Tongue (tissue), 1 donor: ENCODE data around the gene ERFE. TPM values are rescaled to one million over a fixed set of nuclear protein-coding genes. Genes with fewer than 3 reads are reported as not detected.

Source experiments
- total RNA-seq: library from RNA; depleted of rRNA; stranded (reverse); fragments of >200 nt; gene quantifications from one replicate; pipeline ENCODE4 v1.2.3, GENCODE V29; 2014

ERFE gene
- total RNA-seq, 1 donor from 2014 or later: 14.1 TPM

Other genes with a start within 250 kb of the ERFE start
- gene UBE2F, start 192.0 kb upstream of the ERFE start, total RNA-seq: 69.6 TPM
- gene SCLY, start 98.0 kb upstream of the ERFE start, total RNA-seq: 21.2 TPM
- gene ESPNL, start 58.6 kb upstream of the ERFE start, total RNA-seq: 1.0 TPM
- gene KLHL30, start 20.3 kb upstream of the ERFE start, total RNA-seq: 58.4 TPM
- 33.2 TPM for gene ILKAP, start 44.7 kb downstream of the ERFE start, total RNA-seq
- 22.1 TPM for gene HES6, start 81.1 kb downstream of the ERFE start, total RNA-seq
- 15.3 TPM for gene PER2, start 129.6 kb downstream of the ERFE start, total RNA-seq
- 3.5 TPM for gene TRAF3IP1, start 161.5 kb downstream of the ERFE start, total RNA-seq